SJCRH30 (cell line): ENCODE results near the gene CAP2. TPM values are rescaled to one million over a fixed set of nuclear protein-coding genes. Genes with fewer than 3 reads are reported as not detected.
"Not testable (repeated sequence)": the region's sequence is repeated elsewhere in the genome, so short reads cannot be mapped to it uniquely, and the experiment has no call there.

ENCODE experiments used
- DNase-seq, 2 experiments: peaks; one replicate each; pipeline ENCODE4 v3.0.0-alpha.2; 2015 to 2020
- H3K27ac ChIP-seq: fragments of 250-450 bp; sonication (Bioruptor Pico); 2 replicates; pipeline ENCODE4 v1.5.1; 2020; ENCODE audit warnings: mild to moderate bottlenecking, moderate library complexity
- H3K27me3 ChIP-seq: fragments of 250-450 bp; sonication (Bioruptor Pico); 2 replicates; pipeline ENCODE4 v1.5.1; 2020; ENCODE audit warnings: mild to moderate bottlenecking, moderate library complexity
- H3K36me3 ChIP-seq: fragments of 250-450 bp; sonication (Bioruptor Pico); 2 replicates; pipeline ENCODE4 v1.5.1; 2020; ENCODE audit warnings: mild to moderate bottlenecking, moderate library complexity
- H3K4me1 ChIP-seq: fragments of 250-450 bp; sonication (Bioruptor Pico); 2 replicates; pipeline ENCODE4 v1.5.1; 2020; ENCODE audit warnings: mild to moderate bottlenecking, moderate library complexity
- H3K4me3 ChIP-seq: fragments of 250-450 bp; sonication (Bioruptor Pico); 2 replicates; pipeline ENCODE4 v1.5.1; 2020; ENCODE audit warnings: mild to moderate bottlenecking, moderate library complexity
- H3K9me3 ChIP-seq: fragments of 250-450 bp; sonication (Bioruptor Pico); replicated peaks from 2 replicates; pipeline ENCODE4 v1.5.1; 2020; ENCODE audit warnings: mild to moderate bottlenecking, moderate library complexity
- total RNA-seq: library from RNA; depleted of rRNA; stranded (reverse); fragments of >200 nt; shearing (Covaris generic); gene quantifications from 2 replicates; pipeline ENCODE4 v1.2.3, GENCODE V29; 2014

CAP2 gene
- total RNA-seq, 1 experiment from 2014 or later, result 16.6 TPM

- Histone ChIP-seq H3K4me1 (peaks cover 15% of the 10 kb centered on the region), H3K9me3 (no peaks in the 10 kb centered on the region), H3K27me3 (no peaks in the 10 kb centered on the region), H3K27ac (no peak overlapping the region), H3K4me3 (no peak overlapping the region), H3K36me3 (no peaks in the 10 kb centered on the region)
- peak in 1 of 2 experiments; percentile 17 for DNase-seq
Measured at GRCh38 chr6:17388365-17388764, 5.0 kb upstream of the CAP2 start.

- no peak overlapping the region for H3K4me3 ChIP-seq
- H3K36me3 ChIP-seq, result no peaks in the 10 kb centered on the region
- no peaks in the 10 kb centered on the region for H3K27me3 ChIP-seq
- no peak overlapping the region for H3K27ac ChIP-seq
- peaks cover 15% of the 10 kb centered on the region for H3K4me1 ChIP-seq
- no peaks in the 10 kb centered on the region for H3K9me3 ChIP-seq
- peak in 1 of 2 experiments; percentile 26 for DNase-seq
Measured at GRCh38 chr6:17389274-17389847, 4.0 kb upstream of the CAP2 start.

DNA sequence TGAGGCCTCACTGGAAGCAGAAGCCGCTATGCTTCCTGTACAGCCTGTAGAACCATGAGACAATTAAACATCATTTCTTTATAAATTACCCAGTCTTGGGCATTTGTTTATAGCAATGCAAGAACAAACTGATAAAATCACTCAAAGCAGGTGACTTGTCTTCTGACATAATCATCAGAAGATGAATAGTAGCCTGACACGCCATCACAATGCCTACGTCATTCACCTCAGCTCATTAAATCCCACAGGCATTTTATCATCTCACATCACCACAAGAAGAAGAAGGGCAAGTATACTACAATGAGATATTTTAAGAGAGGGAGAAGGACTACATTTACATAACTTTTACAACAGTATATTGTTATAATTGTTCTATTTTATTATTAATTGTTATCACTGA lies 3.1 kb upstream of the CAP2 start:
- Histone ChIP-seq H3K27me3 (no peaks in the 10 kb centered on the region), H3K4me3 (no peak overlapping the region), H3K9me3 (no peaks in the 10 kb centered on the region), H3K4me1 (peaks cover 13% of the 10 kb centered on the region), H3K27ac (no peak overlapping the region), H3K36me3 (no peaks in the 10 kb centered on the region)
- no peak for DNase-seq

GRCh38 chr6:17391976-17392375 lies 1.4 kb upstream of the CAP2 start:
- Histone ChIP-seq H3K9me3 (no peaks in the 10 kb centered on the region), H3K27ac (no peak overlapping the region), H3K4me3 (no peak overlapping the region), H3K36me3 (no peaks in the 10 kb centered on the region), H3K4me1 (peaks cover 5% of the 10 kb centered on the region; the same call in 1 of the 2 replicates), H3K27me3 (no peaks in the 10 kb centered on the region)
- no peak for DNase-seq

- H3K36me3 ChIP-seq, result no peaks in the 10 kb centered on the region
- no peaks in the 10 kb centered on the region for H3K27me3 ChIP-seq
- no peaks in the 10 kb centered on the region for H3K9me3 ChIP-seq
- peak overlapping the region; percentile 57 for H3K27ac ChIP-seq
- DNase-seq, result peak; percentile 67 to 72
- H3K4me1 ChIP-seq, result peaks cover 5% of the 10 kb centered on the region; the same call in 1 of the 2 replicates
- peak overlapping the region; percentile 73 for H3K4me3 ChIP-seq
Measured at GRCh38 chr6:17393892-17394631, 667 bp downstream of the CAP2 start.

GRCh38 chr6:17395112-17395511 lies 1.7 kb downstream of the CAP2 start:
- Histone ChIP-seq H3K9me3 (no peaks in the 10 kb centered on the region), H3K4me1 (peaks cover 5% of the 10 kb centered on the region; the same call in 1 of the 2 replicates), H3K36me3 (no peaks in the 10 kb centered on the region), H3K27ac (no peak overlapping the region), H3K4me3 (no peak overlapping the region), H3K27me3 (no peaks in the 10 kb centered on the region)
- no peak for DNase-seq

DNA sequence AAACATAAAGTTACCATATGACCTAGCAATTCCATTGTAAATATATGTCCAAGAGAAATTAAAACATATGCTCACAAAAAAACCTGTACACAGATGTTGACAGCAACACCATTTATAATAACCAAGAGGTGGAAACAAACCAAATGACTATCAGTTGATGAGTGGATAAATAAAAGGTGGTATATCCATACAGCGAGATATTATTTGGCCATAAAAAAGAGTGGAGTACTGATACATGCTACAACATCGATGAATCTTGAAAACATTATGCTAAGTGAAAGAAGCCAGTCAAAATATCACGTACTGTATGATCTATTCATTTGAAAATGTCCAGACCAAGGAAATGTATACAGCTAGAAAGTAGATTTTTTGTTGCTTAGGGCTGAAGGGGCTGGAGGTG lies 2.9 kb downstream of the CAP2 start:
- Histone ChIP-seq H3K36me3 (no peaks in the 10 kb centered on the region), H3K4me1 (peaks cover 5% of the 10 kb centered on the region; the same call in 1 of the 2 replicates), H3K27ac (no peak overlapping the region), H3K9me3 (no peaks in the 10 kb centered on the region), H3K4me3 (no peak overlapping the region), H3K27me3 (no peaks in the 10 kb centered on the region)
- DNase-seq, result no peak

DNA sequence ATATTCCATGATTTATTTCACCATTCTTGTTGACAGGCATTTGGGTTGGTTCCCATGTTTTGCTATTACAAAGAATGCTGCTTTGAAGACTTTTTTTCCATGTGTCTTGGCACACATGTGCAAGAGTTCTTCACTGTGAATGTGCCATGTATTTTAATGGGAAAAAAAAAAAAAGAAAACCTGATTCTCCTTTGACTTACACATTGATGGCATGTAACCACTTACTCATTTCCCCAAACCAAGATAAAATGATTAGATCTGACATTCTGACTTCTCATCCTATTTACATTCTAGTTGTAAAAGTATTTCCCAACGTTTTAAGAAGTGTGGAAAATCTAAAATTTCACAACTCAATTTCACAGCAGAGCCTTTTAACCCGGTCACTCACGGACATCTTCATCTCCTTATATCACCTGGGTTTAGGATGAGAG lies 4.4 kb downstream of the CAP2 start:
- H3K36me3 ChIP-seq, result no peaks in the 10 kb centered on the region
- H3K27me3 ChIP-seq, result no peaks in the 10 kb centered on the region
- no peaks in the 10 kb centered on the region for H3K4me1 ChIP-seq
- no peaks in the 10 kb centered on the region for H3K9me3 ChIP-seq
- H3K27ac ChIP-seq, result no peak overlapping the region
- H3K4me3 ChIP-seq, result no peak overlapping the region
- no peak for DNase-seq

DNA sequence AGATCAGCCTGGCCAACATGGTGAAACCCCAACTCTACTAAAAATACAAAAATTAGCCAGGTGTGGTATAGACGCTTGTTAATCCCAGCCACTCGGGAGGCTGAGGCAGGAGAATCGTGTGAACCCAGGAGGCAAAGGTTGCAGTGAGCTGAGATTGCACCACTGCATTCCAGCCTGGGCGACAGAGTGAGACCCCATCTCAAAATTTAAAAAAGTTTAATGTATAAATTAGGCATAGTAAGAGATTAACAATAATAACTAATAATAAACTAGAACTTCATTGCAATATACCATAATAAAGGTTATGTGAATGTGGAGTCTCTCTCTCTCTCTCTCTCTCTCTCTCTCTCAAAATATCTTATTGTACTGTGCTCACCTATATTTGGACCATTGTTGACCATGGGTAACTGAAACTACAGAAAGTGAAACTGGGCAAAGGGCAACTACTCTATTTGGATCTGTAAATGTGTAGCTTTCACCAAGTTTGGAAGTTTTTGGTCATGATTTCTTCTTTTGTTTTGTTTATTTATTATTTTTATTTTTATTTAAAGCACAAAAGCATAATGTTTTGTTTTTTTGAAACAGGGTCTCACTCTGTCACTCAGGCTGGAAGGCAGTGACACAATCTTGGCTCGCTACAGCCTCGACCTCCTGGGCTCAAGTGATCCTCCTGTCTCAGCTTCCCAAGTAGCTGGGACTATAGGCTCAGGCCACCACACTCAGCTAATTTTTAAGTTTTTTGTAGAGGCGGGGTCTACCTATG lies 12.0 kb downstream of the CAP2 start:
- DNase-seq, H3K36me3 ChIP-seq, H3K9me3 ChIP-seq, H3K4me3 ChIP-seq, H3K27me3 ChIP-seq, H3K27ac ChIP-seq, H3K4me1 ChIP-seq: not testable (repeated sequence)

DNA sequence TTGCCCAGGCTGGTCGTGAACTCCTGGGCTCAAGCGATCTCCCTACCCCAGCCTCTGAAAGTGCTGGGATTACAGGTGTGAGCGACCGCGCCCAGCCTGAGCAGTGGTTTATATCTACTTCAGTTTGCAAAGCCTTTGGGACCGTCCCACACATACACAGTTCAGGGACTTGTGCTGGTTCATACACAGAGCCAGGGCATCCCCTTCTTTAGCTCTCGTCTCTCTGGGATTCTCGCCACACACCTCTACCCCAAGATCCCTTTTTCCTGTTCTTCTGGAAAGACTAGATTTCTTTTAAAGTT lies 12.5 kb downstream of the CAP2 start:
- Histone ChIP-seq H3K36me3 (no peaks in the 10 kb centered on the region), H3K27ac (no peak overlapping the region), H3K27me3 (no peaks in the 10 kb centered on the region), H3K9me3 (no peaks in the 10 kb centered on the region), H3K4me3 (no peak overlapping the region), H3K4me1 (no peaks in the 10 kb centered on the region)
- DNase-seq, result no peak

DNA sequence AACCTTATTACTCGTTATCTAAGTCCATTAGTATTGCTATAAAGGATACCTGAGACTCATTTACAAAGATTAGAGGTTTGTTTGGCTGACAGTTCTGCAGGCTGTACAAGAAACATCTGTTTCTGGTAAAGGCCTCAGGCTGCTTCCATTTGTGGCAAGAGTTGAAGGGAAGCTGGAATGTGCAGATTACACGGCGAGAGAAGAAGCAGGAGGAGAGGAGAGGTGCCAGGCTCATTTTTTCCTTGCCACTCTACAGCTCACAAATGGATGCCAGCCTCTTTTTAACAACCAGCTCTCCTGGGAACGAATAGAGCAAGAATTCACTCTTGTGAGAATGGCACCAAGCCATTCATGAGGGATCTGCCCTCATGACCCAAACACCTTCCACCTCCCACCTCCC lies 14.7 kb downstream of the CAP2 start:
- Histone ChIP-seq H3K4me3 (no peak overlapping the region), H3K4me1 (no peaks in the 10 kb centered on the region), H3K27me3 (no peaks in the 10 kb centered on the region), H3K9me3 (no peaks in the 10 kb centered on the region), H3K36me3 (no peaks in the 10 kb centered on the region), H3K27ac (no peak overlapping the region)
- no peak for DNase-seq

GRCh38 chr6:17410281-17410680 lies 16.9 kb downstream of the CAP2 start:
- Histone ChIP-seq H3K9me3 (no peaks in the 10 kb centered on the region), H3K4me1 (no peaks in the 10 kb centered on the region), H3K27me3 (no peaks in the 10 kb centered on the region), H3K4me3 (no peak overlapping the region), H3K36me3 (no peaks in the 10 kb centered on the region), H3K27ac (no peak overlapping the region)
- no peak for DNase-seq

DNA sequence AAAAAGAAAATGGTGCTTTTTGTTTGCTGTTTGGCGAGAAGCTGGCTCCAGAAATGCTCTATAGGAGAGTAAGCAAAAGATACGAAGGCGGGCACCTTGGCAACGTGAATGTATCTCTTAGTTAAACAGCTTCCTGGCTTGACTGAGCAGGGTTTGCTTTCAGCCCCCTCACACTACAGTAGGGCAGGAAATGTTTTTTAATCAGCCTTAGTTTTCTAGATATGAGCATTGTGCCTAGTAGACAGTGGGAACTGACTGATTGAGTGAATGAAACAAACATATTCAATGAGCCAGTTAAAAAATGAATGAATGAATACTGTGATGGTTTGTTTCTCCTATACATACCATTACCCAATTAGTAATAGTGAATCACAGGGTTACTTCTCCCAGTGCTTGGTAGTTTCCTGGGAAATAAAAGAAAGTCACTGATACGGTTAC lies 19.9 kb downstream of the CAP2 start:
- Histone ChIP-seq H3K4me3 (no peak overlapping the region), H3K36me3 (no peaks in the 10 kb centered on the region), H3K9me3 (no peaks in the 10 kb centered on the region), H3K27ac (no peak overlapping the region), H3K27me3 (no peaks in the 10 kb centered on the region), H3K4me1 (peaks cover 8% of the 10 kb centered on the region)
- DNase-seq, result no peak

- H3K27me3 ChIP-seq, H3K27ac ChIP-seq, H3K9me3 ChIP-seq, H3K36me3 ChIP-seq, H3K4me3 ChIP-seq, DNase-seq: not testable (repeated sequence)
- peaks cover 18% of the 10 kb centered on the region for H3K4me1 ChIP-seq
Measured at GRCh38 chr6:17414395-17414794, 21.0 kb downstream of the CAP2 start.

GRCh38 chr6:17415321-17415720 lies 21.9 kb downstream of the CAP2 start:
- Histone ChIP-seq H3K4me3 (no peak overlapping the region), H3K27me3 (no peaks in the 10 kb centered on the region), H3K9me3 (no peaks in the 10 kb centered on the region), H3K36me3 (no peaks in the 10 kb centered on the region), H3K4me1 (peaks cover 18% of the 10 kb centered on the region), H3K27ac (no peak overlapping the region)
- no peak for DNase-seq
